ENCODE measurements around the gene PDE3B.
"Not testable (repeated sequence)": the region's sequence is repeated elsewhere in the genome, so short reads cannot be mapped to it uniquely, and the experiment has no call there.

The PDE3B gene

DNA sequence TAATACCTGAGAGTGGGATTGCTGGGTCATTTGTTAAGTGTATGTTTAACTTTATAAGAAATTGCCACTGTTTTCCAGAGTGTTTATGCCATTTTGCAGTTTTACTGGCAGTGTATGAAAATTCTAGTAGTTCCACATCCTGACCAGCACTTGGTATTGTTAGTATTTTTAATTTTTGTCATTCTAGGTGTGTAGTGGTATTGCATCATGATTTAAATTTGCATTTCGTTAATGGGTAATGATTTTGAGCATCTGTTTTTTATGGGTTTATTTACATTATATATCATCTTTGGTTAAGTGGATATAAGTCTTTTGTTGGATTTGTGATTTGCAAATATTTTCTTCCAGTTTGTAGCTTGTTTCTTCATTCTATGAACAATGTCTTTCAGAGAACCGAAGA, 34.7 kb downstream of the PDE3B start:
- DNase-seq: no peak

GRCh38 chr11:14679662-14680061, 36.1 kb downstream of the PDE3B start:
- DNase-seq: no peak

DNA sequence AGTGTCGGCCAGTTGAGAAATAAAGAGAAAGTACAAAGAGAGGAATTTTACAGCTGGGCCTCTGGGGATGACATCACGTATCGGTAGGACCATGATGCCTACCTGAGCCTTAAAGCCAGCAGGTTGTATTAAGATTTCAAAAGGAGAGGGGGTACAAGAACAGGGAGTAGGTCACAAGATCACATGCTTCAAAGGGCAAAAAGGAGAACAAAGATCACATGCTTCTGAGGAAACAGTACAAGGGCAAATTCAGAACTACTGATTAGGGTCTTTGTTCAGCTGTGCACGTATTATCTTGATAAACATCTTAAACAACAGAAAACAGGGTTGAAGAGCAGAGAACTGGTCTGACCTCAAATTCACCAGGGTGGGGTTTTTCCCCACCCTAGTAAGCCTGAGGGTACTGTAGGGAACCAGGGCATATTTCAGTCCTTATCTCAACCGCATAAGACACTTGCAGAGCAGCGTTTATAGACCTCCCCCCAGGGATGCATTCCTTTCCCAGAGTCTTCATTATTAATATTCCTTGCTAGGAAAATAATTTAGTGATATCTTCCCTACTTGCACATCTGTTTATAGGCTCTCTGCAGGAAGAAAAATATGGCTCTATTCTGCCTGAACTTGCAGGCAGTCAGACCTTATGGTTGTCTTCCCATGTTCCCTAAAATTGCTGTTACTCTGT, 40.8 kb downstream of the PDE3B start:
- DNase-seq: not testable (repeated sequence)

GRCh38 chr11:14687456-14687855, 43.9 kb downstream of the PDE3B start:
- DNase-seq: no peak

DNA sequence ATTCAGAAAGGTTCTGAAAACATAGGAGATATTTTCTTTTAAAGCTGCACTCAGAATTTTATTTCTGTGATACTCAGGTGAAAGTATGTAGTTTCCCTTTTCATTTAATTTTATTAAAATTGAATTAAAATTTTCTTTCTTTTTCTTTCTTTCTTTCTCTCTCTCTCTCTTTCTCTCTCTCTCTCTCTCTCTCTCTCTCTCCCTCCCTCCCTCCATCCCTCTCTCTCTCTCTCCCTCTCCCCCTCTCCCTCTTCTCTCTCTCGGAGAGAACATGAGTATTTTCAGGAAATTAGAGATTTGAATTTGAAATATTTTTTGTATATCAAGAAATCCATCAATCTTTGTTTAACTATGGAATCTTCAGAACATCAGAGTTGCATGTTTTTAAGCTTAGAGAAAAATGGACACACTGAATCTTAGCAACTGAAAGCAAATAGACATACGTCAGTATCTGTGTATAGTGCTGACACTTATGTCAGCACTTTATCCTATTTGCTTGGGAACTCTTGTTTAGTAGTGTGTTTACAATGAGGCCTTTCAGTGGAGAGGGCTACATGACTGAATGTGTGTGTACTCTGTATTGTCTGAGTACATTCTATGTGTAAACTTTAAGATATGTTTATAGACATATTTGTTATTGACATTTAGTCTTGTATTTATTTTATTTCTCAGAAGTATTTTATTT, 44.5 kb downstream of the PDE3B start:
- no peak for DNase-seq

DNA sequence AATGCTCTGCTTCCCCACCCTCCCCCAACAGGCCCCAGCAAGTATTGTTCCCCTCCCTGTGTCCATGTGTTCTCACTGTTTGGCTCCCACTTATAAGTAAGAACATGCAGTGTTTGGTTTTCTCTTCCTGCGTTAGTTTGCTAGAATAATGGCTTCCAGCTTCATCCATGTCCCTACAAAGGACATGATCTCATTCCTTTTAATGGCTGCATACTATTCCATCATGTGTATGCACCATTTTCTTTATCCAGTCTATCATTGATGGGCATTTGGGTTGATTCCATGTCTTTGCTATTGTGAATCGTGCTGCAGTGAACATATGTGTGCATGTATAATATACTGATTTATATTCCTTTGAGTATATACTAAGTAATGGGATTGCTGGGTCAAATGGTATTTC, 52.1 kb downstream of the PDE3B start:
- DNase-seq: not testable (repeated sequence)

GRCh38 chr11:14698771-14699170, 55.2 kb downstream of the PDE3B start:
- DNase-seq: no peak

DNA sequence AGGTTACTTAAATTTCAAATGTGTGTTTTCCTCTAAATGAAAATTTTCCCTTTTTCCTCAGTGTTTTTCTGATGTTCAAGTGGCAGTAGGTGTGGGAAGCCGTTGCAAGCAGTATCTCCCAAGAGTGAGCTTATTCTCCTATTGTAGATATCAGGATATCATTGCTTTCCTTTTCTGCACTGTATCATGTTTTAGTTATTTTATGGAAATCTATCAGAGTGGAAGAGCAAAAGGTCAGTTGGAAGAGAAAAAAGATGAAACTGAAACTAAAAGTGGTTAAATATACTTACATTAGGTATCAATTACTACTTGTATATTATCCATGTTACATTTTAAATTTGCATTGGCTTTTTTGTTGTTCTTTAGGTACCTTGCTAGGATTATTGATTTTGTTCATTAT, 57.0 kb downstream of the PDE3B start:
- no peak for DNase-seq

GRCh38 chr11:14702760-14703159, 59.2 kb downstream of the PDE3B start:
- DNase-seq: no peak

GRCh38 chr11:14703731-14704130, 60.1 kb downstream of the PDE3B start:
- DNase-seq: no peak

DNA sequence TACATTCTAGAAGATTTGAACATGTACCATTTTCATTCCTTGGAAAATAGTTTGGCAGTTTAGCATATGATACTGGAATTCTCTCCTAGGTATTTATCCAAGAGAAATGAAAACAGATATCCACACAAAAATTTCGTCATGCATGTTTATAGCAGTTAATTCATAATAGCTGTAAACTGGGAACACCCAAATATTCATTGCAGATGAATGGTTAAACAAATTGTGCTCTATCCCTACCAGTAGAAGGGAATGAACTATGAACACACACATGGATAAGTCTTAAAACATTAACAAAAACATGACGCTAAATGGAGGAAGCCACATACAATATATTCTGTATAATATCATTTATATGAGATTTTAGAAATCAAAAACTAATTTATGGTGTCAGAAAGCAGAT, 61.5 kb downstream of the PDE3B start:
- DNase-seq: no peak

DNA sequence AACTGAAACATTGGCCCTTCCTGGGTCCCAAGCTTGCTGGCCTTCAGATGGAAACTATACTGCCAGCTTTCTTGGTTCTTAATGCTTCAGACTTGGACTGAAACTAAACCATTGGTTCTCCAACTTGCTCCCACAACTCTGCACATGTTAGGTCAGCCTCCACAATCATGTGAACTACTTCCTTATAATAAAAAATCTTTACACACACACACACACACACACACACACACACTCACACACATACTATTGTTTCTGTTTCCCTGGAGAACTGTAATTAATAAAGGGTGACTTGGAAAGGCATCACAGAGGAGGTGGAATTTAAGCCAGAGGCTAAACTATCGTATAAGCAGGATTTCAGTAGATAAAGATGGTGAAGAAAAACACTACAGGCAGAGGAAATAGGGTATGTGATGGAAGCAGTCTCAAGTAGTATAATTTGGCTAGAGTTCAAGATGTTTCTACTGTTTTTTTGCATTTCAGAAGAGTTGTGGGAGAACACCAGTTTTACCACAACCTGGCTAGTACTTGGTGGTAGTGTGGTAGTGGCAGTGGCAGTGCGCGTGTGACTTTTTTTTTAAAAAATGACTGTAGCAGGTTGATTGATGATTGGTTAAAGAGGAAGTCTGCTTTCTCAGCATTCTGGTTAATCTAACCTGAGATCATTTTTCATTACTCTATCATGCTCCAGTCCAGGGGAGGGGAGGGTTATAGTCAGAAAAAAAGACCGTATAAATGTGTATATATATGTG, 70.1 kb downstream of the PDE3B start:
- no peak for DNase-seq

- DNase-seq: not testable (repeated sequence)
Observed at GRCh38 chr11:14715669-14716068, 72.1 kb downstream of the PDE3B start.

DNA sequence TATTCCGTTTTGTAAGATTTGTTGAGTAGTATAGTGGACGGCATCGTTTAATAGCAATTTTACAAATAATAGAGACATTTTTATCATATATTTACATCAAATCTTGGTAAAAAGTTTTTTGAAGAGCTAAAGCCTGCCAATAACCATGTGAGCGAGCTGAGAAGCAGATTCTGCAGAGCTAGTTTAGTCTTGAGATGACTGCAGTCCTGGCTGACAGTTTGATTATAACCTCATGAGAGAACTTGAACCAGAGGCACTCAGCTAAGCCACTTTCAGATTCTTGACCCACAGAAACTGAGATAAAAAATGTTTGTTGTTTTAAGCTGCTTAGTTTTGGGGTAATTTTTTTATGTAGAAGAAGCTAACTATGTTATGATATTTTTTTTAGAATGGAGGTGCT, 78.9 kb downstream of the PDE3B start:
- no peak for DNase-seq

GRCh38 chr11:14725150-14725549, 81.5 kb downstream of the PDE3B start:
- DNase-seq: no peak

GRCh38 chr11:14727215-14727614, 83.6 kb downstream of the PDE3B start:
- no peak for DNase-seq

DNA sequence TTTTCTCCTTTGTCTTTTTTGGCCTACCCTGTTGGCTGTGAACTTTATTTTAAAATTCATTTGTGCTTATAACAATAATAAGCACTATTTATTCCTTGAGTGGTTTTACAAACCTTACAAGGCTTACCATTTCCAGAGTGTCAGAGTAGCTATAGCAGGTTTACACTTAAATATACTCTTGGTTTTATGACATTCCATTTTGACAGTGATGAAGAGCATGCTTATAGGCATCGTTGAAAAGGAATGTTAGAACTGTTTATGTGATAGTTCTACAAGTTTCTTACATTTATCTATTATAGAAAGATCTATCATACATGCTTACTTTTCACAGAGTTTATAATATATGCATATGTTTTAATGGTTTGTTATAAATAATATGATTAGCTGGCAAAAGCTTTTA, 84.1 kb downstream of the PDE3B start:
- DNase-seq: no peak

- not testable (repeated sequence) for DNase-seq
Observed at GRCh38 chr11:14740539-14740938, 96.9 kb downstream of the PDE3B start.

GRCh38 chr11:14741195-14741594, 97.6 kb downstream of the PDE3B start:
- no peak for DNase-seq

GRCh38 chr11:14742849-14743559, 99.4 kb downstream of the PDE3B start:
- DNase-seq: no peak

- DNase-seq: not testable (repeated sequence)
Observed at GRCh38 chr11:14743667-14744066, 100.1 kb downstream of the PDE3B start.

- no peak for DNase-seq
Observed at GRCh38 chr11:14746857-14747395, 103.3 kb downstream of the PDE3B start.

GRCh38 chr11:14748090-14748489, 104.5 kb downstream of the PDE3B start:
- DNase-seq: no peak

Data from activated CD8-positive, alpha-beta memory T cell treated with anti-CD3 and anti-CD28 coated beads, Interleukin-2, amount 50 U/mL, for 48 hours (primary cell).